ENCODE data around the gene LYZ. TPM values are rescaled to one million over a fixed set of nuclear protein-coding genes. Genes with fewer than 3 reads are reported as not detected.

Gene LYZ
- total and polyA plus RNA-seq, 4 donors, result 15.1 to 180 (median 80.3) TPM

DNA sequence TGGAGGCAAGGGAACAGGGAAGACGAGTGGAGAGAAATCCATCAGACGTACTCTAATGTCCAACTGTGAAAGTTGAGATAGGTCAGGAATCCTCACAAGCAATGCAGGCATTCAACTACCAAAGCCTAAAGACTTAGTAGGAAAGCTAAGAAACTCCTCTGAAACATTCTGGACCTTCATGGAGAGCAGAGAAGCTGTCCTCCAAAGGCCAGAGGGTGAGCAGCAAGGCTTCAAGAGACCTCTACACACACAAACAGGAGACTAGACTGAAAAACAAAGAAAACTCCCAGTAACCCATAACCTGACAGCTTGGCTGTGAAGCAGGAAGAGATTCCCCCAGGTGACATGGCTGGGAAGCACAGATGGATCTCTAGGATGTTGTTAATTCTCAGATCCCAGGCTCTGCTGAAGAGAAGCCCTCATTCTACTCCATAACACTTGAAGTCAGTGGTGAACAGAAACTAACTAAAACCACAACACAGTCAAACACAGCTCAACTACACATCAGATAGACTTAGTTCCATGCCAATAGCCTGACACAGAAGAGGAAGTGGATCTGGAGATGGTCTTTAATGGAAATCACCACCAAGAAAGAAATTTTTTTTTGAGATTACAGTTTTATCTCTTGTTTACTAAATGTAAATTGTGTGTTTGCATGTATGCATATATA is 23.2 kb upstream of the LYZ start:
- Histone ChIP-seq H3K27me3 (ENCODE audit: control insufficient read depth in 1 of 2, insufficient read depth in 2 of 2, low read length in 1 of 2) (no peaks in the 10 kb centered on the region), H3K9me3 (ENCODE audit: control insufficient read depth, low read length) (peaks cover 3% of the 10 kb centered on the region), H3K4me3 (ENCODE audit: low read length in 2 of 2) (no peak overlapping the region), H3K36me3 (ENCODE audit: control insufficient read depth in 1 of 2, insufficient read depth in 2 of 2, low read length in 1 of 2) (no peaks in the 10 kb centered on the region), H3K27ac (ENCODE audit: low read depth in 1 of 2, low read length in 2 of 2) (no peak overlapping the region), H3K4me1 (ENCODE audit: control insufficient read depth in 1 of 2, insufficient read depth in 2 of 2, low read length in 2 of 2) (no peaks in the 10 kb centered on the region)
- intact Hi-C loops (cut with DNase I), result no loop called here
- no peak for DNase-seq
- no peak for ATAC-seq (ENCODE audit: low FRiP score)
- WGBS, 2 donors, result 69 to 73% methylated on average over 2 of the region's 2 CpGs

GRCh38 chr12:69328426-69328825 is 19.8 kb upstream of the LYZ start:
- H3K27ac ChIP-seq (ENCODE audit: low read depth in 1 of 2, low read length in 2 of 2), result no peak overlapping the region
- no peak for ATAC-seq (ENCODE audit: low FRiP score)
- no peak overlapping the region for H3K4me3 ChIP-seq (ENCODE audit: low read length in 2 of 2)
- no peaks in the 10 kb centered on the region for H3K9me3 ChIP-seq (ENCODE audit: control insufficient read depth, low read length)
- no peaks in the 10 kb centered on the region for H3K4me1 ChIP-seq (ENCODE audit: control insufficient read depth in 1 of 2, insufficient read depth in 2 of 2, low read length in 2 of 2)
- WGBS, 2 donors, result 67 to 69% methylated on average over 3 of the region's 3 CpGs
- intact Hi-C loops (cut with DNase I), result no loop called here
- H3K36me3 ChIP-seq (ENCODE audit: control insufficient read depth in 1 of 2, insufficient read depth in 2 of 2, low read length in 1 of 2), result no peaks in the 10 kb centered on the region
- H3K27me3 ChIP-seq (ENCODE audit: control insufficient read depth in 1 of 2, insufficient read depth in 2 of 2, low read length in 1 of 2), result no peaks in the 10 kb centered on the region
- DNase-seq, result no peak

GRCh38 chr12:69329669-69330428 is 18.3 kb upstream of the LYZ start:
- Histone ChIP-seq H3K9me3 (ENCODE audit: control insufficient read depth, low read length) (no peaks in the 10 kb centered on the region), H3K4me1 (ENCODE audit: control insufficient read depth in 1 of 2, insufficient read depth in 2 of 2, low read length in 2 of 2) (no peaks in the 10 kb centered on the region), H3K4me3 (ENCODE audit: low read length in 2 of 2) (no peak overlapping the region), H3K36me3 (ENCODE audit: control insufficient read depth in 1 of 2, insufficient read depth in 2 of 2, low read length in 1 of 2) (no peaks in the 10 kb centered on the region), H3K27ac (ENCODE audit: low read depth in 1 of 2, low read length in 2 of 2) (no peak overlapping the region), H3K27me3 (ENCODE audit: control insufficient read depth in 1 of 2, insufficient read depth in 2 of 2, low read length in 1 of 2) (no peaks in the 10 kb centered on the region)
- DNase-seq, result no peak
- intact Hi-C loops (cut with DNase I), result no loop called here
- 54 to 60% methylated on average over 8 of the region's 8 CpGs for WGBS, 2 donors
- no peak for ATAC-seq (ENCODE audit: low FRiP score)

GRCh38 chr12:69330475-69331473 is 17.4 kb upstream of the LYZ start:
- WGBS, 2 donors, result 4 to 6% methylated on average over 18 of the region's 18 CpGs
- Histone ChIP-seq H3K27ac (ENCODE audit: low read depth in 1 of 2, low read length in 2 of 2) (no peak overlapping the region), H3K27me3 (ENCODE audit: control insufficient read depth in 1 of 2, insufficient read depth in 2 of 2, low read length in 1 of 2) (no peaks in the 10 kb centered on the region), H3K9me3 (ENCODE audit: control insufficient read depth, low read length) (no peaks in the 10 kb centered on the region), H3K4me1 (ENCODE audit: control insufficient read depth in 1 of 2, insufficient read depth in 2 of 2, low read length in 2 of 2) (no peaks in the 10 kb centered on the region), H3K36me3 (ENCODE audit: control insufficient read depth in 1 of 2, insufficient read depth in 2 of 2, low read length in 1 of 2) (no peaks in the 10 kb centered on the region), H3K4me3 (ENCODE audit: low read length in 2 of 2) (peak overlapping the region; percentile 54 to 84)
- peak in 1 of 2 donors; percentile 75 for DNase-seq
- intact Hi-C loops (cut with DNase I), result no loop called here
- no peak for ATAC-seq (ENCODE audit: low FRiP score)

GRCh38 chr12:69331519-69331908 is 16.7 kb upstream of the LYZ start:
- ATAC-seq (ENCODE audit: low FRiP score), result no peak
- DNase-seq, result no peak
- no peaks in the 10 kb centered on the region for H3K36me3 ChIP-seq (ENCODE audit: control insufficient read depth in 1 of 2, insufficient read depth in 2 of 2, low read length in 1 of 2)
- H3K4me1 ChIP-seq (ENCODE audit: control insufficient read depth in 1 of 2, insufficient read depth in 2 of 2, low read length in 2 of 2), result no peaks in the 10 kb centered on the region
- H3K27ac ChIP-seq (ENCODE audit: low read depth in 1 of 2, low read length in 2 of 2), result no peak overlapping the region
- intact Hi-C loops (cut with DNase I), result no loop called here
- H3K9me3 ChIP-seq (ENCODE audit: control insufficient read depth, low read length), result no peaks in the 10 kb centered on the region
- H3K4me3 ChIP-seq (ENCODE audit: low read length in 2 of 2), result peak overlapping the region; percentile 54 to 84
- no peaks in the 10 kb centered on the region for H3K27me3 ChIP-seq (ENCODE audit: control insufficient read depth in 1 of 2, insufficient read depth in 2 of 2, low read length in 1 of 2)
- 10 to 23% methylated on average over 7 of the region's 7 CpGs for WGBS, 2 donors

GRCh38 chr12:69331909-69332684 is 16.1 kb upstream of the LYZ start:
- no peak for DNase-seq
- H3K36me3 ChIP-seq (ENCODE audit: control insufficient read depth in 1 of 2, insufficient read depth in 2 of 2, low read length in 1 of 2), result no peaks in the 10 kb centered on the region
- H3K4me3 ChIP-seq (ENCODE audit: low read length in 2 of 2), result no peak overlapping the region
- 52 to 61% methylated on average over 20 of the region's 20 CpGs for WGBS, 2 donors
- H3K27ac ChIP-seq (ENCODE audit: low read depth in 1 of 2, low read length in 2 of 2), result no peak overlapping the region
- ATAC-seq (ENCODE audit: low FRiP score), result no peak
- H3K27me3 ChIP-seq (ENCODE audit: control insufficient read depth in 1 of 2, insufficient read depth in 2 of 2, low read length in 1 of 2), result no peaks in the 10 kb centered on the region
- intact Hi-C loops (cut with DNase I), result no loop called here
- no peaks in the 10 kb centered on the region for H3K4me1 ChIP-seq (ENCODE audit: control insufficient read depth in 1 of 2, insufficient read depth in 2 of 2, low read length in 2 of 2)
- no peaks in the 10 kb centered on the region for H3K9me3 ChIP-seq (ENCODE audit: control insufficient read depth, low read length)

GRCh38 chr12:69332815-69333358 is 15.3 kb upstream of the LYZ start:
- intact Hi-C loops (cut with DNase I), result no loop called here
- DNase-seq, result no peak
- 89 to 91% methylated on average over 6 of the region's 6 CpGs for WGBS, 2 donors
- no peaks in the 10 kb centered on the region for H3K27me3 ChIP-seq (ENCODE audit: control insufficient read depth in 1 of 2, insufficient read depth in 2 of 2, low read length in 1 of 2)
- H3K27ac ChIP-seq (ENCODE audit: low read depth in 1 of 2, low read length in 2 of 2), result no peak overlapping the region
- H3K9me3 ChIP-seq (ENCODE audit: control insufficient read depth, low read length), result no peaks in the 10 kb centered on the region
- no peak overlapping the region for H3K4me3 ChIP-seq (ENCODE audit: low read length in 2 of 2)
- no peaks in the 10 kb centered on the region for H3K36me3 ChIP-seq (ENCODE audit: control insufficient read depth in 1 of 2, insufficient read depth in 2 of 2, low read length in 1 of 2)
- no peak for ATAC-seq (ENCODE audit: low FRiP score)
- H3K4me1 ChIP-seq (ENCODE audit: control insufficient read depth in 1 of 2, insufficient read depth in 2 of 2, low read length in 2 of 2), result no peaks in the 10 kb centered on the region

GRCh38 chr12:69334158-69334557 is 14.0 kb upstream of the LYZ start:
- DNase-seq, result no peak
- Histone ChIP-seq H3K4me1 (ENCODE audit: control insufficient read depth in 1 of 2, insufficient read depth in 2 of 2, low read length in 2 of 2) (no peaks in the 10 kb centered on the region), H3K9me3 (ENCODE audit: control insufficient read depth, low read length) (no peaks in the 10 kb centered on the region), H3K36me3 (ENCODE audit: control insufficient read depth in 1 of 2, insufficient read depth in 2 of 2, low read length in 1 of 2) (no peaks in the 10 kb centered on the region), H3K4me3 (ENCODE audit: low read length in 2 of 2) (no peak overlapping the region), H3K27me3 (ENCODE audit: control insufficient read depth in 1 of 2, insufficient read depth in 2 of 2, low read length in 1 of 2) (no peaks in the 10 kb centered on the region), H3K27ac (ENCODE audit: low read depth in 1 of 2, low read length in 2 of 2) (no peak overlapping the region)
- intact Hi-C loops (cut with DNase I), result no loop called here
- no peak for ATAC-seq (ENCODE audit: low FRiP score)
